Measurements from ENCODE around the gene MAZ. TPM values are rescaled to one million over a fixed set of nuclear protein-coding genes. Genes with fewer than 3 reads are reported as not detected.

MAZ gene
- total RNA-seq, 2 experiments from 2014 or later: 227 to 242 TPM

DNA sequence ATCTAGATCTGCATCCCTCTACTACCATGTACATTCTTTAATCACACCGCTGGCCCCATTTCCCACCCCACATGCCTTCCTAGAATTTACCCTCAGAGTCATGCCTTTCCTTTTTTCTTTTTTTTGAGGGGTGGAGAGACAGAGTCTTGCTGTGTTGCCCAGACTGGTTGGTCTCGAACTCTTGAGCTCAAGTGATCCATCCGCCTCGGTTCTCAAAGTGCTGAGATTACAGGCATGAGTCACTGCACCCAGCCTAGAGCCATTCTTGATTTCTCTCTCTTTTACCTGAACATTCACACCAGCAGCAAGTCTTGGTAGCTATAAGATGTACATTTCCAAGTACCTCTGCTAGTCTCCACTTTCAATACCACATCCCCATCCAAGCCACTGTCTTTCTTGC is 11.8 kb downstream of the MAZ start:
- H3K27me3 Mint-ChIP-seq: no peaks in the 10 kb centered on the region
- ChIA-PET CTCF (interaction anchor here (0.9 to 6.7 kb wide), 7 partner anchors 9 to 214 kb away, joined by 3 to 79 read pairs (median 7); partner anchors contain the start of genes KIF22 and MAZ), POLR2A (interaction anchor here (0.9 to 7.9 kb wide), 3 partner anchors 8 to 158 kb away, joined by 3 to 84 read pairs (median 17); partner anchors contain the start of gene MAZ)
- intact Hi-C loops (cut with micrococcal nuclease): no loop called here
- H3K27ac Mint-ChIP-seq: peak overlapping the region; percentile 83
- no peaks in the 10 kb centered on the region for H3K9me3 Mint-ChIP-seq
- DNase-seq: no peak
- H3K4me1 Mint-ChIP-seq (ENCODE audit: low read depth): peaks cover 51% of the 10 kb centered on the region
- peaks cover 38% of the 10 kb centered on the region for H3K36me3 Mint-ChIP-seq
- peak overlapping the region; percentile 71 for H3K4me3 Mint-ChIP-seq

DNA sequence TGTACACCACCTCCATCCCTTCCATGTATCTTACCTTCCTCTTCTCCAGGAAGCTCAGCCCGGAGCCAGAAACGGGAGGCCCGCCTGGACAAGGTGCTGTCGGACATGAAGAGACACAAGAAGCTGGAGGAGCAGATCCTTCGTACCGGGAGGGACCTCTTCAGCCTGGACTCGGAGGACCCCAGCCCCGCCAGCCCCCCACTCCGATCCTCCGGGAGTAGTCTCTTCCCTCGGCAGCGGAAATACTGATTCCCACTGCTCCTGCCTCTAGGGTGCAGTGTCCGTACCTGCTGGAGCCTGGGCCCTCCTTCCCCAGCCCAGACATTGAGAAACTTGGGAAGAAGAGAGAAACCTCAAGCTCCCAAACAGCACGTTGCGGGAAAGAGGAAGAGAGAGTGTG is 13.2 kb downstream of the MAZ start:
- DNase-seq: no peak
- H3K27me3 Mint-ChIP-seq: no peaks in the 10 kb centered on the region
- peak overlapping the region; percentile 98 for H3K27ac Mint-ChIP-seq
- H3K36me3 Mint-ChIP-seq: peaks cover 38% of the 10 kb centered on the region
- ChIA-PET CTCF (interaction anchor here (0.7 to 6.7 kb wide), 9 partner anchors 12 to 233 kb away, joined by 3 to 79 read pairs (median 5); partner anchors contain the start of gene MAZ), POLR2A (interaction anchor here (1.1 to 7.9 kb wide), 4 partner anchors 9 to 29 kb away, joined by 3 to 84 read pairs (median 6); partner anchors contain the start of gene MAZ)
- H3K9me3 Mint-ChIP-seq: no peaks in the 10 kb centered on the region
- intact Hi-C loops (cut with micrococcal nuclease): no loop called here
- peak overlapping the region; percentile 91 for H3K4me3 Mint-ChIP-seq
- peaks cover 56% of the 10 kb centered on the region for H3K4me1 Mint-ChIP-seq (ENCODE audit: low read depth)

DNA sequence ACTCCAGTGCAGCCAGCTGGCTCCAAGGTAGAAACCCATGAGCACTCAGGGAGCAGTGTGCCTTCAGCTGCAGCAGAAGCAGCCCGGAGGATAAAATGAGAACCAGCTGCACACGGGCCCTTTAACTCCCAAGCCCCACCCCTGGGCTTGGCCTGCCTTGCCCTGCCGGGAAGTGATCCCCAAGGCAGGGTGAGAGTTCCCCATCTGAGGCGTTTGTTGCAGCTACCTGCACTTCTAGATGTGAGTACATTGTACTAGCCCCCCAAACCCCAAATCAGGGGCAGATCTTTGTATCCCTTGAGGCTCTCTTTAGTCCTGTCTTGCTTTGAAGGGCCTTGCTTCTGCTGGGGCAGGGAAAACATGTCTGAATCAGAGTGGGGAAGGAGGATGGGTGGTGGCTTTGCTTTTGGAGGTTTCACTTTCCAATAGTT is 14.0 kb downstream of the MAZ start, which contains the start of gene MVP:
TSS of gene MVP (plus strand) at position 192 of the 431 bp plus-strand sequence. CDS start 10,088 bp downstream, outside the sequence.
- intact Hi-C loops (cut with micrococcal nuclease): loop anchor here (1.0 to 10.0 kb wide), 5 partner anchors 29 to 995 kb away; partner anchors contain the start of genes ATXN2L, CDIPT, MYL11 and TBC1D10B
- Mint-ChIP-seq H3K9me3 (no peaks in the 10 kb centered on the region), H3K27ac (peak within 1 kb of the TSS; percentile 98), H3K27me3 (no peaks in the 10 kb centered on the region), H3K4me3 (peak within 1 kb of the TSS; percentile 91), H3K36me3 (peaks cover 38% of the 10 kb centered on the region), H3K4me1 (ENCODE audit: low read depth) (peaks cover 57% of the 10 kb centered on the region)
- ChIA-PET POLR2A (interaction anchor here (0.8 to 7.9 kb wide), 5 partner anchors 8 to 28 kb away, joined by 3 to 84 read pairs (median 4); partner anchors contain the start of gene MAZ), CTCF (interaction anchor here (0.7 to 6.7 kb wide), 12 partner anchors 12 to 233 kb away, joined by 3 to 79 read pairs (median 4); partner anchors contain the start of genes KIF22 and MAZ)
- DNase-seq: peak; percentile 77

DNA sequence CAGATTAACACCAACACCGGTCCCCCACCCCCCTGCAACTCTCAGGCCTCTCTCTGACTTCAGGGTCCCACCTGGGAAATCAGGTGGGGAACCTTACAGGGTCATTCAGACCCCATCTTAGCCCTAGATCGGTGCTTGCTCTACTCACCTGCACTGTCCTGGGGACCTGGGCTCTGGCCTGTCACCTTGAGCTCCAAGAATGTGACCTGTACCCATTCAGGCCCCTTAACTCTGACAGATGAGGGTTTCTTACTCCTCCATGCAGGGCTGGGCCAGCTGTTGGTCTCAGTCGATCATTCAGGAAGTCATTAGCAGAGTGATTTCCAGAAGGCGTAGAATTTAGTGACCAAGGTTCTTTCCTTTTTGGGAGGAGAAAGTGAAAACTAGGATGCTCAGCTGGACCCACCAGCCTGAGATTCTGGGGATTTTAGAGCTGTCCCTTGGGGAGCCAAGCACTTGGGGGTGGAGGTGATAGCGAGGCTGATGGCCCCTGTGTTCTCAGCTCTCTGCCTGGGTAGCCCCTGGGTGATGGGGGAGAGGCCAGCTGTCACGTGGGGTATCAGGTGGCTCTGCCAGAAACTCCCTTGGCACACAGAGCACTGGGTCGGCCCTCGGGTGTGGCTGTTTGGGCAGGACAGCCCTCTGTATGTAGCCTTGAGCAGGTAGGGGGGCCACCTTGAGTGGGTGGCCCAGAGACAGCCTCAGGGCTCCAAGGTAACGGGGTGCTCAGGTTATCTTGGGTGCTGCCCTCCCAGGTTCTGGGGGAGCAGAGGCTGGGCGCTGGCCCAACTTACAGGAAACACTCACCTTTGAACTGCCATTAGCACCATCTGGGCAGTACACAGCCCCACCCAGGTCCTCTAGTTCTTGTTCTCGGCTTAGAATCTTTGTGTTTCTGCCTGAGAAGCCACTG is 14.7 kb downstream of the MAZ start:
- H3K27me3 Mint-ChIP-seq: no peaks in the 10 kb centered on the region
- POLR2A ChIA-PET: interaction anchor here (0.8 to 7.9 kb wide), 6 partner anchors 13 to 174 kb away, joined by 3 to 84 read pairs (median 4); partner anchors contain the start of genes HIRIP3 and MAZ
- H3K27ac Mint-ChIP-seq: peak overlapping the region; percentile 98
- peak overlapping the region; percentile 91 for H3K4me3 Mint-ChIP-seq
- DNase-seq: peak; percentile 79
- H3K9me3 Mint-ChIP-seq: no peaks in the 10 kb centered on the region
- CTCF ChIA-PET: interaction anchor here (0.8 to 6.7 kb wide), 8 partner anchors 13 to 232 kb away, joined by 3 to 79 read pairs (median 6); partner anchors contain the start of genes KIF22 and MAZ
- intact Hi-C loops (cut with micrococcal nuclease): loop anchor here (1.0 to 10.0 kb wide), 5 partner anchors 28 to 996 kb away; partner anchors contain the start of genes ATXN2L, CDIPT, MYL11 and TBC1D10B
- H3K36me3 Mint-ChIP-seq: peaks cover 35% of the 10 kb centered on the region
- H3K4me1 Mint-ChIP-seq (ENCODE audit: low read depth): peaks cover 61% of the 10 kb centered on the region

DNA sequence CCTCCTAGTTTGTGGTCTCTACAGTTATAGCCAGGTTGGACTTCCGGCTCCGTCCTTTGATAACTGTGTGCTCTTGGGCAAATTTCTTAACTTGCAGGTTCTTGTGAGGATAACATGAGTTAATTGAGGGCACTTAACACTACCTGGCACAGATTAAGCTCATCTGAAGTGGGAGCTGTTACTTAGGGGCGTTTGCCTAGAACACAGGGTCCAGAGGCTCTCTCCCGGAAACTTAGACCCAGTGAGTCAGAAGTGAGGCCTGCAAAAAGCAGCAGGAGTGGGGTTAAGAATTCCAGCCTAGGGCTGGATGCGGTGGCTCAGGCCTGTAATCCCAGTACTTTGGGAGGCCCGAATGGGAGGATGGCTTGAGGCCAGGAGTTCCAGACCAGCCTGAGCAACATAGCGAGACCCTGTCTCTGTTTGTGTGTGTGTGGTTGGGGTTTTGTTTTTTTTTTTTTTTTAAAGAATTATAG is 15.3 kb downstream of the MAZ start:
- Mint-ChIP-seq H3K27me3 (no peaks in the 10 kb centered on the region), H3K4me1 (ENCODE audit: low read depth) (peaks cover 68% of the 10 kb centered on the region), H3K36me3 (peaks cover 33% of the 10 kb centered on the region), H3K27ac (peak overlapping the region; percentile 98), H3K9me3 (no peaks in the 10 kb centered on the region), H3K4me3 (peak overlapping the region; percentile 91)
- ChIA-PET POLR2A (interaction anchor here (1.0 to 7.9 kb wide), 4 partner anchors 13 to 173 kb away, joined by 3 to 84 read pairs (median 6); partner anchors contain the start of genes HIRIP3, KIF22 and MAZ), CTCF (interaction anchor here (0.6 to 6.7 kb wide), 5 partner anchors 14 to 121 kb away, joined by 3 to 79 read pairs (median 27); partner anchors contain the start of genes KIF22 and MAZ)
- intact Hi-C loops (cut with micrococcal nuclease): loop anchor here (2.0 to 10.0 kb wide), 4 partner anchors 27 to 997 kb away; partner anchors contain the start of genes ATXN2L, MYL11 and TBC1D10B
- no peak for DNase-seq

DNA sequence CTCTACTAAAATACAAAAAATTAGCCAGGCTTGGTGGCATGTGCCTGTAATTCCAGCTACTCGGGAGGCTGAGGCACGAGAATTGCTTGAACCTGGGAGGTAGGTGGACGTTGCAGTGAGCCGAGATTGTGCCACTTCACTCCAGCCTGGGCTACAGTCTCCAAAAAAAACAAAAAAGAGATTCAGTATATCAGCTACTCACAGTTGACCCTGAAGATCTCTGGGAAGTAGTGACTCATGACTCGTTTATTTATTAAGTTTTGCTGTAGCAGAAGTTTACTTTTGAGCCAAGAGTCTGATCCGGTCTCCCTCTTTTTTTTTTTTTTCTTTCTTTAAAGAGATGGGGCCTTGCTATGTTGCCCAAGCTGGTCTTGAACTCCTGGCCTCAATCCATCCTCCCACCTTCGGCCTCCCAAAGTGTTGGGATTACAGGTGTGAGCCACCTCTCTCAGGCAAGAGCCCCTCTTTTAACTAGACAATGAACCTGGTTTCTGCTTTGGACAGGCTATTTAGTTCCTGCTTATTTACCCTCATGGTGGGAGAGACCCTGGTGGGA is 18.3 kb downstream of the MAZ start:
- H3K4me3 Mint-ChIP-seq: peak overlapping the region; percentile 59
- DNase-seq: no peak
- peaks cover 15% of the 10 kb centered on the region for H3K36me3 Mint-ChIP-seq
- no peaks in the 10 kb centered on the region for H3K27me3 Mint-ChIP-seq
- H3K27ac Mint-ChIP-seq: peak overlapping the region; percentile 95
- ChIA-PET POLR2A (interaction anchor here (0.8 to 1.7 kb wide), 4 partner anchors 12 to 101 kb away, joined by 3 to 5 read pairs (median 4); partner anchors contain the start of genes KCTD13, KIF22 and PRRT2), CTCF (interaction anchor here (0.6 to 4.6 kb wide), 6 partner anchors 8 to 605 kb away, joined by 3 to 47 read pairs (median 5); partner anchors contain the start of genes DCTPP1 and PAGR1)
- H3K4me1 Mint-ChIP-seq (ENCODE audit: low read depth): peaks cover 68% of the 10 kb centered on the region
- no peaks in the 10 kb centered on the region for H3K9me3 Mint-ChIP-seq
- intact Hi-C loops (cut with micrococcal nuclease): loop anchor here (2.0 to 10.0 kb wide), 4 partner anchors 14 to 1000 kb away; partner anchors contain the start of genes ATXN2L, ITGAL, MYL11 and TBC1D10B

DNA sequence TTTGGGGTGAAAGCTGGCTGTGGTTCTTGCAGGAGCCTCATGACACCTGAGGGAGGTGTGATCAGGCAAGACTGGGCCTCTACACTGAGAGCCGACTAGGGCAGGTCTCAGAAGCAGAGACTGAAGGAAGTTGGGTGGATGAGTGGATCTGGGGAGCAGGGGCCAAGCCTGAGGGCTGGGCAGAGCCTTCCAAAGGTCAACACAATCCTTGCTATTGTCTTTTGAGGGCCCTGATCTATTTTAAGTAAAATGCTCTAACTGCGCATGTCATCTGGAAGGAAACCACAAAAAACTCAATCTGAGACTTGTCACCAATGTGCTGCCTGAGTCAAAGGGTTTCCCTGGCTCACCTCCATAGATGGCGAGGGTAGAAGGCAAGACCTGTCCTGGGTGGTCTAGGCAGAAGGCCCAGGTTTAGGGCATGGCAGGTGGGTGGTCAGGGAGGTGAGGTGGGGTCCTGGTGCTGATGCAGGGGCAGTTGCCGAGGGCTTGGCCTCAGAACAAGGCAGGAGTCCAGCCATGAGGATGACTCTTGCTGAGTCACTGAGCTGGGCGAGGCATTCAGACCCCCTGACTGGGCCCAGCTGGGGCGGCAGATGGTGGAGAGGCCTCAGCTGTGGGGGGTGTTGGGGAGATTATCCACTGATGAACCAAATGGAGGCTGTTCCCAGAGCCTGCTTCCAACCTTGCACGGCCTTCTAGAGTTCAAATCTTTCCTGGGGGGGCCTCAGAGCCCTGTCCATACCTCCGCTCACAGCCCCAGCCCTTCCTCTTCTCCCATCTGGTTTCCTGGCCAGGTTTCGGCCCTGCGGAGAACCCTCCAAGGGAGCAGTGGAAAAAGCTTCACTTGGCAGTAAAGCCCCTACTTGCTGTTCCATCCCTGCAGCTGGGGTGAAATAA is 19.1 kb downstream of the MAZ start:
- ChIA-PET CTCF (interaction anchor here (0.9 to 4.6 kb wide), 5 partner anchors 9 to 207 kb away, joined by 3 to 47 read pairs (median 9); partner anchors contain the start of gene PAGR1), POLR2A (interaction anchor here (0.6 to 3.1 kb wide), 5 partner anchors 8 to 19 kb away, joined by 3 to 17 read pairs (median 5); partner anchors contain the start of genes PAGR1 and PRRT2)
- DNase-seq: peak; percentile 72
- Mint-ChIP-seq H3K27ac (peak overlapping the region; percentile 95), H3K27me3 (no peaks in the 10 kb centered on the region), H3K9me3 (no peaks in the 10 kb centered on the region), H3K4me1 (ENCODE audit: low read depth) (peaks cover 64% of the 10 kb centered on the region), H3K36me3 (peaks cover 9% of the 10 kb centered on the region), H3K4me3 (peak overlapping the region; percentile 59)
- intact Hi-C loops (cut with micrococcal nuclease): loop anchor here (2.0 to 10.0 kb wide), 4 partner anchors 15 to 1001 kb away; partner anchors contain the start of genes ATXN2L, ITGAL, MYL11 and TBC1D10B

DNA sequence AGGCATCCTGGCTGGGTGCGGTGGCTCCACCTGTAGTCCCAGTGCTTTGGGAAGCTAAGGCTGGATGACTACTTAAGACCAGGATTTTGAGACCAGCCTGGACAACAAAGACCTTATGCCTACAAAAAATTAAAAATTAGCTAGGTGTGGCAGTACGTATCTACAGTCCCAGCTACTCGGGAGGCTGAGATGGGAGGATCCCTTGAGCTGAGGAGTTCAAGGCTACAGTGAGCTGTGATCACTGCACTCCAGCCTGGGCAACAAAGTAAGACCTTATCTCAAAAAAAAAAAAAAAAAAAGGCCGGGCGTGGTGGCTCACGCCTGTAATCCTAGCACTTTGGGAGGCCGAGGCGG is 20.0 kb downstream of the MAZ start:
- POLR2A ChIA-PET: interaction anchor here (0.7 to 3.1 kb wide), 8 partner anchors 9 to 308 kb away, joined by 3 to 17 read pairs (median 5); partner anchors contain the start of genes KIF22, PAGR1 and PRRT2
- Mint-ChIP-seq H3K9me3 (no peaks in the 10 kb centered on the region), H3K4me3 (peak overlapping the region; percentile 70), H3K27me3 (no peaks in the 10 kb centered on the region), H3K36me3 (peaks cover 8% of the 10 kb centered on the region), H3K4me1 (ENCODE audit: low read depth) (peaks cover 69% of the 10 kb centered on the region), H3K27ac (peak overlapping the region; percentile 96)
- DNase-seq: no peak
- CTCF ChIA-PET: interaction anchor here (0.6 to 4.6 kb wide), 9 partner anchors 8 to 359 kb away, joined by 3 to 47 read pairs (median 4); partner anchors contain the start of genes PAGR1 and PRRT2
- intact Hi-C loops (cut with micrococcal nuclease): loop anchor here (5.0 to 10.0 kb wide), 3 partner anchors 548 to 1002 kb away; partner anchors contain the start of genes ATXN2L, ITGAL, MYL11 and TBC1D10B

DNA sequence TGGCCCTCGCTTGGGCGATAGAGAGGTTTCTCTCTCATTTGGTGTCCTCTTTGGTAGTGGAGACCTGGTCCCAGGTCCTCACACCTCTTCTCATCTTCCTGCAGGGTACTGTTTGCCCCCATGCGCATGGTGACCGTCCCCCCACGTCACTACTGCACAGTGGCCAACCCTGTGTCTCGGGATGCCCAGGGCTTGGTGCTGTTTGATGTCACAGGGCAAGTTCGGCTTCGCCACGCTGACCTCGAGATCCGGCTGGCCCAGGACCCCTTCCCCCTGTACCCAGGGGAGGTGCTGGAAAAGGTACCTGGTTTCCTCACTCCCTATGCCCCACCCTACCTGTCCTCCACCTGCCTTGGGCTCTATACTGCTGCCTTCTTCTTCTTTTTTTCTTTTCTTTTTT is 24.4 kb downstream of the MAZ start:
- no peaks in the 10 kb centered on the region for H3K27me3 Mint-ChIP-seq
- no peaks in the 10 kb centered on the region for H3K9me3 Mint-ChIP-seq
- peaks cover 49% of the 10 kb centered on the region for H3K4me1 Mint-ChIP-seq (ENCODE audit: low read depth)
- intact Hi-C loops (cut with micrococcal nuclease): no loop called here
- H3K4me3 Mint-ChIP-seq: no peak overlapping the region
- CTCF ChIA-PET: no interaction called here
- DNase-seq: no peak
- H3K27ac Mint-ChIP-seq: no peak overlapping the region
- POLR2A ChIA-PET: no interaction called here
- peaks cover 26% of the 10 kb centered on the region for H3K36me3 Mint-ChIP-seq

DNA sequence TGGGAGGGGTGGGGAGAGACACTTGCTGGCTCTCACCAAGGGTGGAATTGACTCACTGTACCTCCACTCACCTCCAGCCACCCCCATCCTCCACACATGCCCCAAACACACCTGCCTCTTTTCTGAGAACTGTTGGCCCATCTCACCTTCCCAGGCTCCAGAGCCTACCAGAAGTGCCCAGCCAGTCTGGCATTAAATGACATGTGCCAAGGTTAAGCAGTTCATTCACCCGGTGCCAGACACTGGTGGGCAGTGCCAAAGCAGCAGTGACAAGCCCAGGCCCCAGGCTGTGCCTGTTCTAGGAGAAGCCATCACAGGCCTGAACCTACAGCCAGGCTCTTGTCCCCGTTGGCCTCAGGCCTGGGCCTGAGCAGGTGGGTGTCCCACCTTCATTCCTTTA is 25.2 kb downstream of the MAZ start:
- ChIA-PET CTCF (no interaction called here), POLR2A (no interaction called here)
- peaks cover 42% of the 10 kb centered on the region for H3K4me1 Mint-ChIP-seq (ENCODE audit: low read depth)
- no peaks in the 10 kb centered on the region for H3K9me3 Mint-ChIP-seq
- H3K36me3 Mint-ChIP-seq: peaks cover 30% of the 10 kb centered on the region
- H3K27me3 Mint-ChIP-seq: no peaks in the 10 kb centered on the region
- no peak for DNase-seq
- H3K4me3 Mint-ChIP-seq: no peak overlapping the region
- H3K27ac Mint-ChIP-seq: no peak overlapping the region
- intact Hi-C loops (cut with micrococcal nuclease): no loop called here
